GM21390 (cell line): Measurements from ENCODE around the gene LBHD1.
"Not testable (repeated sequence)": the region's sequence is repeated elsewhere in the genome, so short reads cannot be mapped to it uniquely, and the experiment has no call there.

Experiments used
- ATAC-seq: cut with Tn5 transposase; IDR thresholded peaks from one replicate; pipeline ENCODE4 v1.9.1; 2021; ENCODE audit not compliant: unreplicated experiment

LBHD1 gene

GRCh38 chr11:62621567-62622470 lies 50.2 kb downstream of the LBHD1 start, which contains the start of gene B3GAT3:
TSS of gene B3GAT3 (minus strand) at chr11:62621986. CDS start at chr11:62621947, 39 bp downstream.
- peak; percentile 91 for ATAC-seq

DNA sequence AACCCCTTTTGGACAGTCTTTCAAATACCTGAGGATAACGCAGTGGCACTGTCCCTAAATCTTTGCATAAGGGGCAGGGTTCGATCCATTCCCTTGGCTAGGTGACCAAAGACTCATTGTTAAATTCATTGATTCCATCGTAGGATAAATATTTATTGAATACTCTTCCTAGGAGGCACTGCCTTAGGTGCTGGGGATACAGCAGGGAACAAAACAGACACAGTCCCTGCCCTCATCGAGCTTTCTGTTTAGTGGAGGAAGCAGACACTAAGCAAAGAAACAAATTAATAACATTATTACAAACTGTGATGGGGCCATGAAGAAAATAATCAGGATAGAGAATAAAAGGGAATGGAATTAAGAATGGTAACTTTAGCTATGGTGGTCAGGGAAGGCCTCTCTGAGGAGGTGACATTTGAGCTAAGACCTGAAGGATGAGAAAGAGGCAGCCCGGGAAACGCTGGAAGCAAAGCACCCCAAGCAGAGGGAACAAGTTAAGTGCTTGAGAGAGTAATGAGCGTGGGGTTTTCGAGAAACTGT lies 51.0 kb downstream of the LBHD1 start:
- ATAC-seq: no peak

GRCh38 chr11:62616957-62617356 lies 55.1 kb downstream of the LBHD1 start:
- ATAC-seq: not testable (repeated sequence)

DNA sequence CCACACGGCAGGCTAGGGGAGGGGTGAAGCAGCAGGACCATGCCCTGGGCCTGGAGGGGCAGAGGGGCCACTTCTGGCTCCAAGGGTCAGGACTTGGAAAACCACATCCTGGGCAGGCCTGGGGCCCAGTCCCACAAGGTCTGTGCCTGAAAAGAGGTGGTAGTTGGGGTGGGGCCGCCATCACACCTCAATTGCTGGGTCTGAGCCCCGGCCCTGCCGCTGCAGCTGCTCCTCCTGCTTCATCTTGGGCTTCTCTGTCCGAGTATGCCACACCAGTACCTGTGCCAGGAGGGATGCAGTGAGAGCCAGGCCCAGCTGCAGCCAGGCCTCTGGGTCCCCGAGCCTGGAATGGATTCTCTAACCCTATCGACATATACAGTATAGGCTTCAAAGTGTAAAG lies 56.5 kb downstream of the LBHD1 start:
- ATAC-seq: no peak

- ATAC-seq: no peak
These were observed 57.8 kb downstream of the LBHD1 start for GRCh38 chr11:62614275-62614674.

- no peak for ATAC-seq
These were observed 58.7 kb downstream of the LBHD1 start for GRCh38 chr11:62613291-62613778.
